Measurements from ENCODE around the gene TREM1.
"Not testable (repeated sequence)": the region's sequence is repeated elsewhere in the genome, so short reads cannot be mapped to it uniquely, and the experiment has no call there.

Gene TREM1

GRCh38 chr6:41318654-41319565, 32.4 kb upstream of the TREM1 start:
- no peaks in the 10 kb centered on the region for H3K36me3 ChIP-seq (ENCODE audit: control insufficient read depth, insufficient read depth, low read length)
- H3K9ac ChIP-seq (ENCODE audit: low read length), result no peak overlapping the region
- no peaks in the 10 kb centered on the region for H3K27me3 ChIP-seq (ENCODE audit: control insufficient read depth, insufficient read depth, low read length)
- H3K4me1 ChIP-seq (ENCODE audit: control insufficient read depth, insufficient read depth, low read length), result no peaks in the 10 kb centered on the region
- no peak overlapping the region for H3K27ac ChIP-seq (ENCODE audit: low read depth, low read length)
- peak overlapping the region; percentile 48 for H3K4me3 ChIP-seq (ENCODE audit: low read length)

- Histone ChIP-seq H3K9ac (ENCODE audit: low read length) (no peak overlapping the region), H3K4me1 (ENCODE audit: control insufficient read depth, insufficient read depth, low read length) (no peaks in the 10 kb centered on the region), H3K27ac (ENCODE audit: low read depth, low read length) (no peak overlapping the region), H3K4me3 (ENCODE audit: low read length) (peak overlapping the region; percentile 48), H3K36me3 (ENCODE audit: control insufficient read depth, insufficient read depth, low read length) (no peaks in the 10 kb centered on the region), H3K27me3 (ENCODE audit: control insufficient read depth, insufficient read depth, low read length) (no peaks in the 10 kb centered on the region)
Observed at GRCh38 chr6:41318261-41318653, 31.8 kb upstream of the TREM1 start.

GRCh38 chr6:41315943-41316620, 29.6 kb upstream of the TREM1 start:
- Histone ChIP-seq H3K4me3 (ENCODE audit: low read length) (no peak overlapping the region), H3K4me1 (ENCODE audit: control insufficient read depth, insufficient read depth, low read length) (no peaks in the 10 kb centered on the region), H3K27me3 (ENCODE audit: control insufficient read depth, insufficient read depth, low read length) (no peaks in the 10 kb centered on the region), H3K36me3 (ENCODE audit: control insufficient read depth, insufficient read depth, low read length) (no peaks in the 10 kb centered on the region), H3K9ac (ENCODE audit: low read length) (no peak overlapping the region), H3K27ac (ENCODE audit: low read depth, low read length) (no peak overlapping the region)

GRCh38 chr6:41315203-41315602, 28.7 kb upstream of the TREM1 start:
- Histone ChIP-seq H3K9ac (ENCODE audit: low read length) (no peak overlapping the region), H3K4me3 (ENCODE audit: low read length) (no peak overlapping the region), H3K4me1 (ENCODE audit: control insufficient read depth, insufficient read depth, low read length) (no peaks in the 10 kb centered on the region), H3K36me3 (ENCODE audit: control insufficient read depth, insufficient read depth, low read length) (no peaks in the 10 kb centered on the region), H3K27me3 (ENCODE audit: control insufficient read depth, insufficient read depth, low read length) (peaks cover 2% of the 10 kb centered on the region), H3K27ac (ENCODE audit: low read depth, low read length) (no peak overlapping the region)

GRCh38 chr6:41306187-41306854, 19.8 kb upstream of the TREM1 start:
- no peak overlapping the region for H3K4me3 ChIP-seq (ENCODE audit: low read length)
- no peaks in the 10 kb centered on the region for H3K4me1 ChIP-seq (ENCODE audit: control insufficient read depth, insufficient read depth, low read length)
- H3K27me3 ChIP-seq (ENCODE audit: control insufficient read depth, insufficient read depth, low read length), result peaks cover 5% of the 10 kb centered on the region
- H3K9ac ChIP-seq (ENCODE audit: low read length), result no peak overlapping the region
- H3K27ac ChIP-seq (ENCODE audit: low read depth, low read length), result no peak overlapping the region
- H3K36me3 ChIP-seq (ENCODE audit: control insufficient read depth, insufficient read depth, low read length), result no peaks in the 10 kb centered on the region

- H3K4me3 ChIP-seq (ENCODE audit: low read length), result no peak overlapping the region
- H3K27me3 ChIP-seq (ENCODE audit: control insufficient read depth, insufficient read depth, low read length), result no peaks in the 10 kb centered on the region
- no peaks in the 10 kb centered on the region for H3K4me1 ChIP-seq (ENCODE audit: control insufficient read depth, insufficient read depth, low read length)
- no peaks in the 10 kb centered on the region for H3K36me3 ChIP-seq (ENCODE audit: control insufficient read depth, insufficient read depth, low read length)
- H3K27ac ChIP-seq (ENCODE audit: low read depth, low read length), result no peak overlapping the region
- H3K9ac ChIP-seq (ENCODE audit: low read length), result no peak overlapping the region
Observed at GRCh38 chr6:41302638-41303037, 16.2 kb upstream of the TREM1 start.

GRCh38 chr6:41298785-41299502, 12.5 kb upstream of the TREM1 start:
- H3K4me1 ChIP-seq (ENCODE audit: control insufficient read depth, insufficient read depth, low read length), result no peaks in the 10 kb centered on the region
- H3K9ac ChIP-seq (ENCODE audit: low read length), result no peak overlapping the region
- no peak overlapping the region for H3K27ac ChIP-seq (ENCODE audit: low read depth, low read length)
- H3K27me3 ChIP-seq (ENCODE audit: control insufficient read depth, insufficient read depth, low read length), result no peaks in the 10 kb centered on the region
- no peaks in the 10 kb centered on the region for H3K36me3 ChIP-seq (ENCODE audit: control insufficient read depth, insufficient read depth, low read length)
- no peak overlapping the region for H3K4me3 ChIP-seq (ENCODE audit: low read length)

- not testable (repeated sequence) for H3K27me3 ChIP-seq (ENCODE audit: control insufficient read depth, insufficient read depth, low read length); H3K9ac ChIP-seq (ENCODE audit: low read length); H3K4me1 ChIP-seq (ENCODE audit: control insufficient read depth, insufficient read depth, low read length); H3K27ac ChIP-seq (ENCODE audit: low read depth, low read length); H3K4me3 ChIP-seq (ENCODE audit: low read length); H3K36me3 ChIP-seq (ENCODE audit: control insufficient read depth, insufficient read depth, low read length)
Observed at GRCh38 chr6:41297248-41297647, 10.8 kb upstream of the TREM1 start.

- H3K9ac ChIP-seq (ENCODE audit: low read length), result no peak overlapping the region
- no peaks in the 10 kb centered on the region for H3K36me3 ChIP-seq (ENCODE audit: control insufficient read depth, insufficient read depth, low read length)
- no peak overlapping the region for H3K27ac ChIP-seq (ENCODE audit: low read depth, low read length)
- H3K4me3 ChIP-seq (ENCODE audit: low read length), result no peak overlapping the region
- H3K4me1 ChIP-seq (ENCODE audit: control insufficient read depth, insufficient read depth, low read length), result no peaks in the 10 kb centered on the region
- H3K27me3 ChIP-seq (ENCODE audit: control insufficient read depth, insufficient read depth, low read length), result no peaks in the 10 kb centered on the region
Observed at GRCh38 chr6:41294214-41294872, 7.9 kb upstream of the TREM1 start.

- H3K4me1 ChIP-seq (ENCODE audit: control insufficient read depth, insufficient read depth, low read length), result no peaks in the 10 kb centered on the region
- H3K27me3 ChIP-seq (ENCODE audit: control insufficient read depth, insufficient read depth, low read length), result no peaks in the 10 kb centered on the region
- no peaks in the 10 kb centered on the region for H3K36me3 ChIP-seq (ENCODE audit: control insufficient read depth, insufficient read depth, low read length)
- H3K4me3 ChIP-seq (ENCODE audit: low read length), result no peak overlapping the region
- H3K9ac ChIP-seq (ENCODE audit: low read length), result no peak overlapping the region
- no peak overlapping the region for H3K27ac ChIP-seq (ENCODE audit: low read depth, low read length)
Observed at GRCh38 chr6:41291717-41292116, 5.2 kb upstream of the TREM1 start.

- H3K4me3 ChIP-seq (ENCODE audit: low read length), result no peak overlapping the region
Observed at GRCh38 chr6:41289815-41290214, 3.3 kb upstream of the TREM1 start.

GRCh38 chr6:41288754-41289129, 2.3 kb upstream of the TREM1 start:
- H3K27me3 ChIP-seq (ENCODE audit: control insufficient read depth, insufficient read depth, low read length), result no peaks in the 10 kb centered on the region
- H3K27ac ChIP-seq (ENCODE audit: low read depth, low read length), result no peak overlapping the region
- H3K36me3 ChIP-seq (ENCODE audit: control insufficient read depth, insufficient read depth, low read length), result no peaks in the 10 kb centered on the region
- no peaks in the 10 kb centered on the region for H3K4me1 ChIP-seq (ENCODE audit: control insufficient read depth, insufficient read depth, low read length)
- no peak overlapping the region for H3K9ac ChIP-seq (ENCODE audit: low read length)
- H3K4me3 ChIP-seq (ENCODE audit: low read length), result no peak overlapping the region

More at GRCh38 chr6:41289815-41290214, 3.3 kb upstream of the TREM1 start:
- H3K27me3 ChIP-seq (ENCODE audit: control insufficient read depth, insufficient read depth, low read length), result no peaks in the 10 kb centered on the region
- no peak overlapping the region for H3K9ac ChIP-seq (ENCODE audit: low read length)
- H3K4me1 ChIP-seq (ENCODE audit: control insufficient read depth, insufficient read depth, low read length), result no peaks in the 10 kb centered on the region
- H3K27ac ChIP-seq (ENCODE audit: low read depth, low read length), result no peak overlapping the region
- H3K36me3 ChIP-seq (ENCODE audit: control insufficient read depth, insufficient read depth, low read length), result no peaks in the 10 kb centered on the region
